DND-41 (cell line): ENCODE measurements around the gene FARP1.

Source experiments
- ATAC-seq: fragments of 200-7000 bp; cut with Tn5 transposase; 3 replicates; pipeline ENCODE4 v1.9.1; 2021; ENCODE audit warnings: low read depth; ENCODE audit not compliant: insufficient read depth
- DNase-seq: peaks from one replicate; pipeline ENCODE4 v3.0.0-alpha.2; 2020
- H2AFZ ChIP-seq: 2 replicates; pipeline ENCODE4 v1.6.0; 2012; ENCODE audit warnings: low read depth, low read length
- H3K27ac ChIP-seq: 2 replicates; pipeline ENCODE4 v1.5.1; 2012; ENCODE audit warnings: low read length, inconsistent platforms
- H3K27me3 ChIP-seq: fragments of 200-600 bp; sonication (generic); 2 replicates; pipeline ENCODE4 v1.6.0; 2012; ENCODE audit warnings: low read length, mild to moderate bottlenecking, inconsistent platforms; ENCODE audit not compliant: insufficient read depth, poor library complexity
- H3K36me3 ChIP-seq: 2 replicates; pipeline ENCODE4 v1.5.1; 2012; ENCODE audit warnings: low read length, inconsistent platforms; ENCODE audit not compliant: insufficient read depth
- H3K4me1 ChIP-seq: 2 replicates; pipeline ENCODE4 v1.5.1; 2012; ENCODE audit warnings: mild to moderate bottlenecking, low read length; ENCODE audit not compliant: insufficient read depth
- H3K4me2 ChIP-seq: 2 replicates; pipeline ENCODE4 v1.6.0; 2012; ENCODE audit warnings: mild to moderate bottlenecking, moderate library complexity, low read length, inconsistent platforms; ENCODE audit not compliant: insufficient read depth
- H3K4me3 ChIP-seq, 2 experiments: fragments of 200-600 bp in 1 of 2; shearing (Covaris generic) in 1 of 2; 2 replicates each; pipeline ENCODE4 v1.5.1; 2012 to 2016; ENCODE audit warnings: inconsistent platforms in 2 of 2, low read length in 2 of 2, mild to moderate bottlenecking in 2 of 2, low read depth in 1 of 2, moderate library complexity in 1 of 2
- H3K79me2 ChIP-seq: 2 replicates; pipeline ENCODE4 v1.6.0; 2012; ENCODE audit warnings: low read length, inconsistent platforms; ENCODE audit not compliant: insufficient read depth
- H3K9ac ChIP-seq: 2 replicates; pipeline ENCODE4 v1.6.0; 2012; ENCODE audit warnings: low read depth, mild to moderate bottlenecking, inconsistent platforms, low read length, moderate library complexity
- H3K9me3 ChIP-seq: 2 replicates; pipeline ENCODE4 v1.5.1; 2012; ENCODE audit warnings: low read length, moderate library complexity, mild to moderate bottlenecking, inconsistent platforms; ENCODE audit not compliant: insufficient read depth, severe bottlenecking
- H4K20me1 ChIP-seq: 2 replicates; pipeline ENCODE4 v1.6.0; 2012; ENCODE audit warnings: low read length; ENCODE audit not compliant: insufficient read depth
- EZH2 ChIP-seq: IDR thresholded peaks from 3 replicates; pipeline ENCODE4 v1.6.1; 2012; ENCODE audit warnings: borderline replicate concordance, low read depth, mild to moderate bottlenecking, moderate library complexity, low read length, inconsistent platforms; ENCODE audit not compliant: severe bottlenecking
- TF ChIP-seq, protein P1 (sequence below): IDR thresholded peaks from 2 replicates; pipeline ENCODE4 v1.5.1; 2012; ENCODE audit warnings: borderline replicate concordance, low read length, moderate library complexity, mild to moderate bottlenecking; ENCODE audit not compliant: poor library complexity, severe bottlenecking; ENCODE audit errors: extremely low read depth

Gene FARP1

DNA sequence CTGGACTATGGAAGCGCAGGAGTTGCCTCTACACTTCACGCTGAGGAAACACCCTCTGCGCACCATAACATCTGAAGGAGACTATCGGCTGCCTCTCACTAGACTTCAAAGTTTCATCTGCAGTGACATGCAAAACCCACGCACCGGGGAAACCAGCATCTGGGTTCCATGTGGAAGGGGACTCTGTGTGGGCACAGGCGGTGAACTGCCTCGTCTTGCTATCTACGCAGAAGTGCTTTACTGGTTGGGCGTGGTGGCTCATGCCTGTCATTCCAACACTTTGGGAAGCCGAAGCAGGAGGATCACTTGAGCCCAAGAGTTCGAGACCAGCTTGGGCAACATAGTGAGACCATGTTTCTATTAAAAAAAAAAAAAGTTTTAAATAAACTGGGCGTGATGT, 317.6 kb downstream of the FARP1 start:
- Histone ChIP-seq H3K36me3 (peaks cover 93% of the 10 kb centered on the region), H3K27ac (no peak overlapping the region), H3K4me1 (no peaks in the 10 kb centered on the region), H2AFZ (no peak overlapping the region), H3K79me2 (peaks cover 16% of the 10 kb centered on the region), H3K4me3 (no peak overlapping the region), H3K9ac (no peak overlapping the region), H3K4me2 (no peak overlapping the region), H4K20me1 (peaks cover 38% of the 10 kb centered on the region), H3K9me3 (no peaks in the 10 kb centered on the region), H3K27me3 (no peaks in the 10 kb centered on the region)
- ATAC-seq, result no peak
- TF ChIP-seq, protein P1, sequence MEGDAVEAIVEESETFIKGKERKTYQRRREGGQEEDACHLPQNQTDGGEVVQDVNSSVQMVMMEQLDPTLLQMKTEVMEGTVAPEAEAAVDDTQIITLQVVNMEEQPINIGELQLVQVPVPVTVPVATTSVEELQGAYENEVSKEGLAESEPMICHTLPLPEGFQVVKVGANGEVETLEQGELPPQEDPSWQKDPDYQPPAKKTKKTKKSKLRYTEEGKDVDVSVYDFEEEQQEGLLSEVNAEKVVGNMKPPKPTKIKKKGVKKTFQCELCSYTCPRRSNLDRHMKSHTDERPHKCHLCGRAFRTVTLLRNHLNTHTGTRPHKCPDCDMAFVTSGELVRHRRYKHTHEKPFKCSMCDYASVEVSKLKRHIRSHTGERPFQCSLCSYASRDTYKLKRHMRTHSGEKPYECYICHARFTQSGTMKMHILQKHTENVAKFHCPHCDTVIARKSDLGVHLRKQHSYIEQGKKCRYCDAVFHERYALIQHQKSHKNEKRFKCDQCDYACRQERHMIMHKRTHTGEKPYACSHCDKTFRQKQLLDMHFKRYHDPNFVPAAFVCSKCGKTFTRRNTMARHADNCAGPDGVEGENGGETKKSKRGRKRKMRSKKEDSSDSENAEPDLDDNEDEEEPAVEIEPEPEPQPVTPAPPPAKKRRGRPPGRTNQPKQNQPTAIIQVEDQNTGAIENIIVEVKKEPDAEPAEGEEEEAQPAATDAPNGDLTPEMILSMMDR, result no peak
- TF ChIP-seq EZH2, result no peak
- no peak for DNase-seq

- Histone ChIP-seq H3K79me2 (peaks cover 19% of the 10 kb centered on the region), H3K27ac (no peak overlapping the region)
- no peak for DNase-seq
Observed at GRCh38 chr13:98461486-98462240, 318.8 kb downstream of the FARP1 start.

DNA sequence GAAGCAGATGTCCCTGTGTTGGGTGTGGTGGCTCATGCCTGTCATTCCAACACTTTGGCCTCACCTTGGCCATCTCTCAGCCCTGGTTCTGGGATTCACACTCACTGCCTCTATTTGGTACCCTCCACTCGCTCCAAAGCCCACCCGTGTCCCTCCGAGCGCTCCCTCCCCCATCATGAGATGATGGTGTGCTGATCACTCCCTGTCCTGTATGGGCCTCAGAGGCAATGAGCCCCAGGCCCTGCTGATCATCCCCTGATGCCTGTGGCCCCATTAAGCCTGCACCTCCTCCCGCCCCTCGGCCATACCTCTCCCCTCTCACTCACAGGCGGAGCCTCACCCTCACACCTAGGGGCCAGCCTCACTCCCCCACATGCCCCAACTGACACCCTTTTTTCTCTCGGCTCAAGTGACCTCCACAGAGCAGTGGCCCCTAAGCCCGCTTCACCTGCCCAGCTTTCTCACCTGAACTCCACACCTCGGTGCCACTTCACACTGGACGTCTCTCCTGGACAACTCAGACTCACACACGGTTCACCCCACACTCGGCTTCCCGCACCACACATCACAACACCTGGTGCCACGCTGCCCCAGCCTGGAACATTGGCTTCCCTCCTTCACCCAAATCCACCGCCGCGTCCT, 319.5 kb downstream of the FARP1 start:
- H3K4me2 ChIP-seq, result no peak overlapping the region
- H4K20me1 ChIP-seq, result peaks cover 38% of the 10 kb centered on the region
- peaks cover 92% of the 10 kb centered on the region for H3K36me3 ChIP-seq
- H3K4me3 ChIP-seq, result no peak overlapping the region
- H3K9ac ChIP-seq, result no peak overlapping the region
- H2AFZ ChIP-seq, result no peak overlapping the region
- no peak for DNase-seq
- H3K27ac ChIP-seq, result no peak overlapping the region
- no peak for ATAC-seq
- peaks cover 20% of the 10 kb centered on the region for H3K79me2 ChIP-seq
- H3K27me3 ChIP-seq, result no peaks in the 10 kb centered on the region
- H3K9me3 ChIP-seq, result no peaks in the 10 kb centered on the region
- TF ChIP-seq, protein P1, result no peak
- no peak for TF ChIP-seq EZH2
- no peaks in the 10 kb centered on the region for H3K4me1 ChIP-seq

More at GRCh38 chr13:98461486-98462240, 318.8 kb downstream of the FARP1 start:
- no peaks in the 10 kb centered on the region for H3K4me1 ChIP-seq
- H3K9ac ChIP-seq, result no peak overlapping the region
- H4K20me1 ChIP-seq, result peaks cover 38% of the 10 kb centered on the region
- no peaks in the 10 kb centered on the region for H3K9me3 ChIP-seq
- H3K4me2 ChIP-seq, result no peak overlapping the region
- peaks cover 93% of the 10 kb centered on the region for H3K36me3 ChIP-seq
- H2AFZ ChIP-seq, result no peak overlapping the region
- TF ChIP-seq EZH2, result no peak
- TF ChIP-seq, protein P1, result no peak
- H3K27me3 ChIP-seq, result no peaks in the 10 kb centered on the region
- H3K4me3 ChIP-seq, result no peak overlapping the region
- ATAC-seq, result no peak
